Thyroid gland (tissue), 4 donors: Measurements from ENCODE around the gene CAMK1D. TPM values are rescaled to one million over a fixed set of nuclear protein-coding genes. Genes with fewer than 3 reads are reported as not detected.
"Not testable (repeated sequence)": the region's sequence is repeated elsewhere in the genome, so short reads cannot be mapped to it uniquely, and the experiment has no call there.

ENCODE experiments used
- DNase-seq, 2 donors: peaks; one replicate each; pipeline ENCODE4 v3.0.0-alpha.2; 2019
- H3K27ac ChIP-seq, 3 donors: fragments of 200-600 bp; sonication (generic); 1 replicate in 2 of 3; 2 replicates in 1 of 3; pipeline ENCODE4 v1.5.1; 2016 to 2019; ENCODE audit warnings: mild to moderate bottlenecking in 1 of 3, moderate library complexity in 1 of 3
- H3K27me3 ChIP-seq: fragments of 200-600 bp; sonication (generic); one replicate; pipeline ENCODE4 v1.5.1; 2019
- H3K36me3 ChIP-seq, 2 donors: fragments of 200-600 bp; sonication (generic); one replicate each; pipeline ENCODE4 v1.5.1; 2016 to 2019
- H3K4me1 ChIP-seq, 2 donors: fragments of 200-600 bp; sonication (generic); one replicate each; pipeline ENCODE4 v1.5.1; 2017 to 2019
- H3K4me3 ChIP-seq, 3 donors: fragments of 200-600 bp; sonication (generic); replicated peaks in 1 of 3; 1 replicate in 2 of 3; 2 replicates in 1 of 3; pipeline ENCODE4 v1.5.1; 2016; ENCODE audit warnings: mild to moderate bottlenecking in 1 of 3
- H3K9me3 ChIP-seq: fragments of 200-600 bp; sonication (generic); one replicate; pipeline ENCODE4 v1.5.1; 2017
- POLR2A ChIP-seq, 2 donors: fragments of 450-650 bp; IDR thresholded peaks; one replicate each; pipeline ENCODE4 v1.6.1; 2017; ENCODE audit warnings: antibody characterized with exemption in 2 of 2, mild to moderate bottlenecking in 2 of 2, moderate library complexity in 1 of 2
- WGBS, 2 donors: methylation state at CpG; one replicate each; pipeline ENCODE4 v1.1.5; 2017; 5-methylcytosine and 5-hydroxymethylcytosine counted together
- intact Hi-C: fragments of 100-400 bp; cut with DNase I; formaldehyde crosslinking; loops from one replicate; pipeline ENCODE4 v1.15.1; 2023
- total RNA-seq, 4 donors: library from RNA; depleted of rRNA; stranded (reverse); fragments of >200 nt; gene quantifications; one replicate each; pipeline ENCODE4 v1.2.3, GENCODE V29; 2016
- TF ChIP-seq, protein P1 (sequence below), 6 experiments: fragments of 200-600 bp in 3 of 6; fragments of 450-650 bp in 3 of 6; sonication (generic) in 3 of 6; IDR thresholded peaks; one replicate each; pipeline ENCODE4 v1.5.1; 2016 to 2019; ENCODE audit warnings: antibody characterized with exemption in 6 of 6, mild to moderate bottlenecking in 2 of 6, inconsistent platforms in 1 of 6, moderate library complexity in 1 of 6

CAMK1D gene
- total RNA-seq, 4 donors from 2014 or later = 12.2 to 29.6 (median 17.4) TPM

- intact Hi-C loops = no loop called here
- TF ChIP-seq POLR2A (IDR thresholded peaks at IDR 0.05) = no peak
- TF ChIP-seq, protein P1, sequence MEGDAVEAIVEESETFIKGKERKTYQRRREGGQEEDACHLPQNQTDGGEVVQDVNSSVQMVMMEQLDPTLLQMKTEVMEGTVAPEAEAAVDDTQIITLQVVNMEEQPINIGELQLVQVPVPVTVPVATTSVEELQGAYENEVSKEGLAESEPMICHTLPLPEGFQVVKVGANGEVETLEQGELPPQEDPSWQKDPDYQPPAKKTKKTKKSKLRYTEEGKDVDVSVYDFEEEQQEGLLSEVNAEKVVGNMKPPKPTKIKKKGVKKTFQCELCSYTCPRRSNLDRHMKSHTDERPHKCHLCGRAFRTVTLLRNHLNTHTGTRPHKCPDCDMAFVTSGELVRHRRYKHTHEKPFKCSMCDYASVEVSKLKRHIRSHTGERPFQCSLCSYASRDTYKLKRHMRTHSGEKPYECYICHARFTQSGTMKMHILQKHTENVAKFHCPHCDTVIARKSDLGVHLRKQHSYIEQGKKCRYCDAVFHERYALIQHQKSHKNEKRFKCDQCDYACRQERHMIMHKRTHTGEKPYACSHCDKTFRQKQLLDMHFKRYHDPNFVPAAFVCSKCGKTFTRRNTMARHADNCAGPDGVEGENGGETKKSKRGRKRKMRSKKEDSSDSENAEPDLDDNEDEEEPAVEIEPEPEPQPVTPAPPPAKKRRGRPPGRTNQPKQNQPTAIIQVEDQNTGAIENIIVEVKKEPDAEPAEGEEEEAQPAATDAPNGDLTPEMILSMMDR (IDR thresholded peaks at IDR 0.05) = no peak
- 90 to 94% methylated on average over 2 of the region's 2 CpGs for WGBS, 2 donors
Observed at GRCh38 chr10:12852687-12853086, 503.3 kb downstream of the CAMK1D start.

DNA sequence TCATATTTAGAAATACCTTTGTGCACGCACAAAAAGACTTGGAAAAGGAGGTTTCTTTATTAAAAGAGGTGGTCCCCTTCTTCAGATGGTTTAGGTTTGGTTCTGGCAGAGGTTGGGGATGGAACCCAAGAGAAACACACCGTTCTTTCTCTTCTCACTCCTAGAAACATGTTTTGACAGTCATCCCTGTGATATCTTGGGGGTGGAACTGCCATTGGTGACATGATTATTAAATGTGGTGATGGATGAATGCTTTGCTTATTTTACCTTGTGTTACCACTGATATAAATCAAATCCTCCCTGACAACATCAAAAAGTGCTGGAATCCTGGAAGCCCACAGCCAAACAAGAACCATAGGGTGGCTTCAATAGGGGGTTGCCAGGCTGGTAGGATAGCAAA, 505.6 kb downstream of the CAMK1D start:
- no peaks in the 10 kb centered on the region for H3K27me3 ChIP-seq
- no peaks in the 10 kb centered on the region for H3K36me3 ChIP-seq
- H3K9me3 ChIP-seq = no peaks in the 10 kb centered on the region
- H3K4me1 ChIP-seq = peaks cover under 1 to 2% of the 10 kb centered on the region in 2 donors
- WGBS, 2 donors = 78 to 82% methylated on average over 2 of the region's 2 CpGs
- intact Hi-C loops = no loop called here
- H3K27ac ChIP-seq = no peak overlapping the region
- TF ChIP-seq, protein P1 (IDR thresholded peaks at IDR 0.05) = no peak
- TF ChIP-seq POLR2A (IDR thresholded peaks at IDR 0.05) = no peak
- H3K4me3 ChIP-seq = no peak overlapping the region
- DNase-seq = no peak

More at GRCh38 chr10:12852687-12853086, 503.3 kb downstream of the CAMK1D start:
- H3K27me3 ChIP-seq = no peaks in the 10 kb centered on the region
- H3K27ac ChIP-seq = no peak overlapping the region
- no peaks in the 10 kb centered on the region for H3K36me3 ChIP-seq
- H3K4me1 ChIP-seq = peaks cover 5 to 13% of the 10 kb centered on the region in 2 donors
- DNase-seq = no peak
- H3K9me3 ChIP-seq = no peaks in the 10 kb centered on the region
- no peak overlapping the region for H3K4me3 ChIP-seq

DNA sequence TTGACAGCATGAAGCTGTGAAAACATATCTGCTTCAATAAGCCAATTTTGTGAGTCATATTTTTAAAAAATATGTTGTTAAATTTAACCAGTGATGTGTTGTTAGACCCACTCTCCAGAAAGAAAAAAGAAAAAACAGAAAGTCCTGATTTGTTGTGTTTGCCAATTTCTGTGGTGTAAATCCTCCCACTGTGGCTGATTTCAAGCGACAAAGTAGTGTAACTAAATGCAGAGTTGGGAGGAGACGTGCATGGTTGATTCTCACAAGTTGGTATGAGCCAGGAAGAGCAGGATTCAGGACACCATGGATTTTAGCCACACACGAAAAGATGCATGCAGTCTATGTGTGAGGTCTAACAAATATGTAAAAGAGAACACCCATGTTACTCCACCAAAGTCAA, 513.1 kb downstream of the CAMK1D start:
- no peak for DNase-seq
- H3K36me3 ChIP-seq = no peaks in the 10 kb centered on the region
- no peak overlapping the region for H3K4me3 ChIP-seq
- H3K27ac ChIP-seq = no peak overlapping the region
- H3K9me3 ChIP-seq = no peaks in the 10 kb centered on the region
- WGBS, 2 donors = 83 to 92% methylated on average over 3 of the region's 3 CpGs
- no peaks in the 10 kb centered on the region for H3K4me1 ChIP-seq
- no peaks in the 10 kb centered on the region for H3K27me3 ChIP-seq
- TF ChIP-seq, protein P1 (IDR thresholded peaks at IDR 0.05) = no peak
- TF ChIP-seq POLR2A (IDR thresholded peaks at IDR 0.05) = no peak
- intact Hi-C loops = no loop called here

DNA sequence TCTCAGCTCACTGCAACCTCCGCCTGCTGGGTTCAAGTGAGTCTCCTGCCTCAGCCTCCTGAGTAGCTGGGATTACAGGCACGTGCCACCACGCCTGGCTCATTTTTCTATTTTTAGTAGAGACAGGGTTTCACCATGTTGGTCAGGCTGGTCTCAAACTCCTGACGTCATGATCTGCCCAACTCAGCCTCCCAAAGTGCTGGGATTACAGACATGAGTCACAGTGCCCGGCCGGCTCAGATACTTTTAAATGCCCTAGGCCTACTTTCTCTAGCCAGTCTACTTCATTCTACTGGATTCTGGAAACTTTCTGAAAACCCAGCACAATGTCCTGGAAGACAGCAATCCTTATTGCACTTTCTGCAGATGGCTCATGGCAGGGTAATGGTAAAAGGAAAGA, 516.2 kb downstream of the CAMK1D start:
- H3K4me3 ChIP-seq, H3K9me3 ChIP-seq, intact Hi-C loops, H3K27ac ChIP-seq, H3K4me1 ChIP-seq, H3K27me3 ChIP-seq, H3K36me3 ChIP-seq, DNase-seq: not testable (repeated sequence)
- WGBS, 2 donors = 92 to 94% methylated on average over 6 of the region's 6 CpGs

DNA sequence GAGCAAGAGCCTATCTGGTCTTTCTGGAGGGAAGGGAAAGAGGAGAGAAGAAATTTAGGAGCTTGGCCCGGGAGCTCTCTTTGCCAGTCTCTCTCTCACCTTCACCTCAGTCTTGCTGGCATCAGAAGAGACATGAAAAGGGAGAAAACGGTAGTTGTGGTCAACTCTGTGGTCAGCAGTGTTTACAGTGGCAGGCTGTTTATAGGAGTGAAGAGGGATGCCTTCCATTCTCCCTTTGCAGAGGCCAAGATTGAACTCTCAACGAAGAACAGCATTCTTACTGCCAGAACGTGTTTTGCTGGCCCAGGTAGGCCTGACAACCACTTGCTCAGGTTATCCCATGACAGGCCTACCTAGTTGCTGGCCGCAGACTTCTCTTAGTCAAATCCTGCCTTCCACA, 518.9 kb downstream of the CAMK1D start:
- Histone ChIP-seq H3K9me3 (no peaks in the 10 kb centered on the region), H3K36me3 (no peaks in the 10 kb centered on the region), H3K27ac (no peak overlapping the region), H3K4me1 (no peaks in the 10 kb centered on the region), H3K4me3 (no peak overlapping the region), H3K27me3 (no peaks in the 10 kb centered on the region)
- intact Hi-C loops = no loop called here
- DNase-seq = no peak
- WGBS, 2 donors = 69 to 70% methylated on average over 5 of the region's 5 CpGs
- TF ChIP-seq, protein P1 (IDR thresholded peaks at IDR 0.05) = no peak
- TF ChIP-seq POLR2A (IDR thresholded peaks at IDR 0.05) = no peak

DNA sequence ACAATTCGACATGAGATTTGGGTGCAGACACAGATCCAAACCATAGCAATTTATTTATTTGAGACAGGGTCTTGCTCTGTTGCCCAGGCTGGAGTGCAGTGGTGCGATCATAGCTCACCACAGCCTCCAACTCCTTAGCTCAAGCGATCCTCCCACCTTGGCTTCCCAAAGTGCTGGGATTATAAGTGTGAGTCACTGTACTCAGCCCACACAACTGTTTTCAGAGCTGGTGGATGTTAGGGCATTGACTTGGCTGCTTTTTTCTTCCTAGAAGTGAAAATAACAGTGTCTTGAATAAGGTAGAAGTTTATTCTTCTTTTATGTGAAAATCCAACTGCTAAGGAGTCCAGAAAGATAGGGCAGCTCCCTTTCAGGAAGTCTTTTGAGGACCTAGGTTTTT, 520.1 kb downstream of the CAMK1D start:
- no peaks in the 10 kb centered on the region for H3K36me3 ChIP-seq
- no peak overlapping the region for H3K4me3 ChIP-seq
- WGBS, 2 donors = 88 to 91% methylated on average over 3 of the region's 3 CpGs
- H3K9me3 ChIP-seq = no peaks in the 10 kb centered on the region
- H3K27me3 ChIP-seq = no peaks in the 10 kb centered on the region
- H3K4me1 ChIP-seq = no peaks in the 10 kb centered on the region
- no peak for TF ChIP-seq POLR2A (IDR thresholded peaks at IDR 0.05)
- TF ChIP-seq, protein P1 (IDR thresholded peaks at IDR 0.05) = no peak
- intact Hi-C loops = no loop called here
- DNase-seq = no peak
- H3K27ac ChIP-seq = no peak overlapping the region
